ENCODE data around the gene LRRC3B. TPM values are rescaled to one million over a fixed set of nuclear protein-coding genes. Genes with fewer than 3 reads are reported as not detected.

The LRRC3B gene, protein sequence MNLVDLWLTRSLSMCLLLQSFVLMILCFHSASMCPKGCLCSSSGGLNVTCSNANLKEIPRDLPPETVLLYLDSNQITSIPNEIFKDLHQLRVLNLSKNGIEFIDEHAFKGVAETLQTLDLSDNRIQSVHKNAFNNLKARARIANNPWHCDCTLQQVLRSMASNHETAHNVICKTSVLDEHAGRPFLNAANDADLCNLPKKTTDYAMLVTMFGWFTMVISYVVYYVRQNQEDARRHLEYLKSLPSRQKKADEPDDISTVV
- not detected in 2 replicates for total RNA-seq

DNA sequence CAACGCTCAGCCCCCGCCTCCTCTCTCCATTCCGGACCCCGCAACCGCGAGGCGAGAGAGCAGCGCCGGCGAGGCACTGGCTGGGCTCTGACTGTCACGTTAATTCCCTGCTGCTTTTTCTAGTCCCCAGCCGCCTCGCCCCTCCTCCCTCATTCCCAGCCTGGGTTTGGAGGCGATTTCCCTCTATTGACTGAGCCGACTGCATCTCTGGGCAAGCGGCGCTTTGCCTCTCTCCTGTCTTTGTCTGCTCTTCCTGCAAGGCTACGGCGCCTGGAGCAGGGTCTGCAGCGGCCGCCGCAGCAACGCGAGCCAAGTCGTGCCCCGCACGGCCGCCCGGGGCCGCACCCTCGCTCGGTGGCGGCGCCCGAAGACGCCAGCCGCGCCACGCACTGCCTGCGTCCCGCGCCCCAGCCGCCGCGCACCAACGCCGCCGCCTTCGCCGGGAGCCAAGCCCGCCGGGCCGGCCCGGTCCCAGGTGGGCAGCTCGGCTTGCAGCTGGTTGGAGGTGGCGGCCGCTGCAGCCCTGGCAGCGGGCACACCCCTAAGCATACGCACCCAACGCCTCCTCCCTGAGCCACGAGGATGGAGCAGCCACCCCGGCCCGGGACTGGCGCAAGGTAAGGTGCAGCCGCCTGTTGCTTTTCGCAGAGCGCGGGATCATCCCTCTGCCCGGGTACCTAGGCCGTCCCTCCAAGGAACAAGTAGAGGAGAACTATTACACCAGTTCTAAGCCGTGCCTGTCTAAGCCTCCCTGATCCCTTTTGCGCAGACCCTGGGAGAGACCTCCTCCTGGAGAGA is at the start of gene LRRC3B:
Gene LRRC3B (plus strand): TSS at position 152 of the 798 bp plus-strand sequence. CDS start 86,901 bp downstream, outside the sequence.

